SH-SY5Y (cell line): Measurements from ENCODE around the gene SGSM2.

Experiments
- GATA2 ChIP-seq: IDR thresholded peaks from 2 replicates; pipeline ENCODE4 v1.6.1; 2011; ENCODE audit warnings: mild to moderate bottlenecking, low read depth, low read length
- GATA3 ChIP-seq: IDR thresholded peaks from 2 replicates; pipeline ENCODE4 v1.6.1; 2011; ENCODE audit warnings: low read depth, mild to moderate bottlenecking, low read length, moderate library complexity

DNA sequence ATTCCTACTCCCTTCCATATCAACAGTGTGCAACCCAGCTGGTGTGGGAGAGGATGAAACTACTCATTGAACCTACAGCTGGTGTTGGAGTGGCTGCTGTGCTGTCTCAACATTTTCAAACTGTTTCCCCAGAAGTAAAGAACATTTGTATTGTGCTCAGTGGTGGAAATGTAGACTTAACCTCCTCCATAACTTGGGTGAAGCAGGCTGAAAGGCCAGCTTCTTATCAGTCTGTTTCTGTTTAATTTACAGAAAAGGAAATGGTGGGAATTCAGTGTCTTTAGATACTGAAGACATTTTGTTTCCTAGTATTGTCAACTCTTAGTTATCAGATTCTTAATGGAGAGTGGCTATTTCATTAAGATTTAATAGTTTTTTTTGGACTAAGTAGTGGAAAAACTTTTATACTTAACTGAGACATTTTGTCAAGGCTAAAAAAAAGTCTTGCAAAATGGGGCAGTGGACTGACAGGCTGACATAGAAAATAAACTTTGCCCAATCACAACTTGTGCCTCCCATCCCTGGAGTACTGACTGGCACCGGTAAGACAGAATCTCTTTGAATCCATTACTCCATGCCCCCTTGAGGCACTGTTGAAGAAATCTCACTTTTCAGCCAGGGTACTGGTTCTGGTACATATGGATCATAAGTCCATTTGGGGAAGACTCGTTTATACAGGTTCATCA lies 13.5 kb upstream of the SGSM2 start:
- TF ChIP-seq GATA2, result no peak
- TF ChIP-seq GATA3, result no peak
